ENCODE data around the gene PUM1. TPM values are rescaled to one million over a fixed set of nuclear protein-coding genes. Genes with fewer than 3 reads are reported as not detected.

The PUM1 gene
- total RNA-seq, 1 donor from 2014 or later, result 121 TPM

GRCh38 chr1:30934613-30935012 is 130.9 kb downstream of the PUM1 start:
- Mint-ChIP-seq H3K9me3 (no peaks in the 10 kb centered on the region), H3K27ac (peak overlapping the region; percentile 13), H3K36me3 (ENCODE audit: low read depth) (peaks cover 54% of the 10 kb centered on the region), H3K27me3 (ENCODE audit: low read depth) (no peaks in the 10 kb centered on the region), H3K4me1 (ENCODE audit: low read depth) (no peaks in the 10 kb centered on the region), H3K4me3 (ENCODE audit: low read depth) (no peak overlapping the region)
- intact Hi-C loops (cut with micrococcal nuclease), result no loop called here
- DNase-seq (ENCODE audit: low spot score), result no peak

GRCh38 chr1:30933874-30934252 is 131.7 kb downstream of the PUM1 start:
- H3K4me3 Mint-ChIP-seq (ENCODE audit: low read depth), result no peak overlapping the region
- DNase-seq (ENCODE audit: low spot score), result no peak
- no peaks in the 10 kb centered on the region for H3K4me1 Mint-ChIP-seq (ENCODE audit: low read depth)
- H3K9me3 Mint-ChIP-seq, result no peaks in the 10 kb centered on the region
- peaks cover 47% of the 10 kb centered on the region for H3K36me3 Mint-ChIP-seq (ENCODE audit: low read depth)
- no peak overlapping the region for H3K27ac Mint-ChIP-seq
- intact Hi-C loops (cut with micrococcal nuclease), result no loop called here
- no peaks in the 10 kb centered on the region for H3K27me3 Mint-ChIP-seq (ENCODE audit: low read depth)

- peaks cover 30% of the 10 kb centered on the region for H3K36me3 Mint-ChIP-seq (ENCODE audit: low read depth)
- no peaks in the 10 kb centered on the region for H3K4me1 Mint-ChIP-seq (ENCODE audit: low read depth)
- intact Hi-C loops (cut with micrococcal nuclease), result no loop called here
- no peak for DNase-seq (ENCODE audit: low spot score)
- peaks cover 4% of the 10 kb centered on the region for H3K27me3 Mint-ChIP-seq (ENCODE audit: low read depth)
- no peak overlapping the region for H3K4me3 Mint-ChIP-seq (ENCODE audit: low read depth)
- H3K27ac Mint-ChIP-seq, result no peak overlapping the region
- no peaks in the 10 kb centered on the region for H3K9me3 Mint-ChIP-seq
Measured at GRCh38 chr1:30930631-30931173, 134.8 kb downstream of the PUM1 start.

DNA sequence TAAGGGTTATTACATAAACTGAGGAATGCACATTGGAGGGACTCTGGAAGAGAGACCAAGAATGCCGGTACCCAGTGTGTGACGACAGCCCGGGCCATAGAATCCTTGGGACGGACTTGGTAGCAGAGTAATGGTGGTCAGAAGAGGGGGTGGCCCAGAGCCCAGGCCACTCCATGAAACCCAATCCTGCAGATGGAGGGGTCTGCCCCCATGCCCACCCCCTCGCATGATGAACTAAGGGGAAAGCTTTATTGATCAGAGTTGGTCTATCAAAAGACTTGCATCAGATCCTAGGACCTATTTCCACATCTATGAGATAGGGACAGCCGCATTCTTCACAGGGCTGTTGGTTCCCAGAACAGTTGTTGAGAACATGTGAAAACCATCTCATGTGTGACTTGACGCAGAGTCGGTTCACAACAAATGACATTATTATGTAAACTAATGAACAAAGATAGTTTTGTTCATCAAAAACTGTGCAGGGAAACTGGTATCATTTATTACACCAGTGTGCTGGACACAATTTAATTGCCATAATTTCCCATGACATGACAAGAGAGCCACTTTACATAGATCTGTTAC is 135.5 kb downstream of the PUM1 start:
- H3K27ac Mint-ChIP-seq, result no peak overlapping the region
- no peaks in the 10 kb centered on the region for H3K4me1 Mint-ChIP-seq (ENCODE audit: low read depth)
- no peaks in the 10 kb centered on the region for H3K9me3 Mint-ChIP-seq
- no peak overlapping the region for H3K4me3 Mint-ChIP-seq (ENCODE audit: low read depth)
- H3K36me3 Mint-ChIP-seq (ENCODE audit: low read depth), result peaks cover 26% of the 10 kb centered on the region
- H3K27me3 Mint-ChIP-seq (ENCODE audit: low read depth), result peaks cover 4% of the 10 kb centered on the region
- intact Hi-C loops (cut with micrococcal nuclease), result loop anchor here (5.0 kb wide), 1 partner anchor 128 kb away; no protein-coding TSS in a partner anchor
- no peak for DNase-seq (ENCODE audit: low spot score)

DNA sequence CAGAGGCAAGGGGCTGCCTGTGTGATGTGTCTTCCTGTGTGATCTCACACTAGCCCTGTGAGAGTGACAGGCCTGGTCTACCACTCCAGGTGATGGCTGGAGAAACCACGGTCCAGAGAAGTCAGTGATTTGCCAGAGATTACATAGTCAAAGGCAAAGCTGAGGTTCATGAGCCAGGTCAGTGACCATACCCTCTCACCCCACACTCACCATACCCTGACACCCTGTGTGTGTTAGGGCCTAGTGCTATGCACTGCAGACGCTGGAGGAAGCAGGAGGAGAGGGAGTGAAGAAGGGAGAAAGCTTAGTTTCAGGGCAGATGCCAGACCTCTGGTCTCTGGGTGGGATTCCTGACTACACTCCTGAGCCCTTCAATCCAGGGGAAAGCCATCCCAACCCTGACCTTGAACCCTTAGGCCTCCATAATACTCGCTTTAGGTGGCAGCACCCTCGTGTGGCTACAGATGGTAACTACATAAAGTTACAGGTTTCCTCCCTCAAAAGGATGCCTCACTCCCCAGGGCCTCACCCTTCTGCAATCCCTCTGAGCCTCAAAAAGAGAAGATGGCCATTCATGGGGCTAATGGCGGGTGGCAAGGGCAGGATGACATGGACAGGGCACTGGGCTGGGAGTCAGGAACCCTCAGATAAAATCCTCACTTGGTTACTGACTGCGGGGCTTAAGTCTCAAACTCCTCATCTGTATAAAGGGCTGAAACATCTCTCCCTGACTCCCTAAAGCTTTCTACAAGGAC is 136.2 kb downstream of the PUM1 start:
- Mint-ChIP-seq H3K27ac (no peak overlapping the region), H3K4me1 (ENCODE audit: low read depth) (no peaks in the 10 kb centered on the region), H3K27me3 (ENCODE audit: low read depth) (peaks cover 4% of the 10 kb centered on the region), H3K9me3 (no peaks in the 10 kb centered on the region), H3K4me3 (ENCODE audit: low read depth) (no peak overlapping the region), H3K36me3 (ENCODE audit: low read depth) (peaks cover 20% of the 10 kb centered on the region)
- DNase-seq (ENCODE audit: low spot score), result no peak
- intact Hi-C loops (cut with micrococcal nuclease), result loop anchor here (5.0 kb wide), 1 partner anchor 127 kb away; no protein-coding TSS in a partner anchor

- intact Hi-C loops (cut with micrococcal nuclease), result loop anchor here (5.0 kb wide), 1 partner anchor 126 kb away; no protein-coding TSS in a partner anchor
- H3K27me3 Mint-ChIP-seq (ENCODE audit: low read depth), result peaks cover 4% of the 10 kb centered on the region
- H3K4me3 Mint-ChIP-seq (ENCODE audit: low read depth), result no peak overlapping the region
- peaks cover 15% of the 10 kb centered on the region for H3K36me3 Mint-ChIP-seq (ENCODE audit: low read depth)
- H3K9me3 Mint-ChIP-seq, result no peaks in the 10 kb centered on the region
- no peak overlapping the region for H3K27ac Mint-ChIP-seq
- no peaks in the 10 kb centered on the region for H3K4me1 Mint-ChIP-seq (ENCODE audit: low read depth)
- no peak for DNase-seq (ENCODE audit: low spot score)
Measured at GRCh38 chr1:30928789-30929134, 136.8 kb downstream of the PUM1 start.

DNA sequence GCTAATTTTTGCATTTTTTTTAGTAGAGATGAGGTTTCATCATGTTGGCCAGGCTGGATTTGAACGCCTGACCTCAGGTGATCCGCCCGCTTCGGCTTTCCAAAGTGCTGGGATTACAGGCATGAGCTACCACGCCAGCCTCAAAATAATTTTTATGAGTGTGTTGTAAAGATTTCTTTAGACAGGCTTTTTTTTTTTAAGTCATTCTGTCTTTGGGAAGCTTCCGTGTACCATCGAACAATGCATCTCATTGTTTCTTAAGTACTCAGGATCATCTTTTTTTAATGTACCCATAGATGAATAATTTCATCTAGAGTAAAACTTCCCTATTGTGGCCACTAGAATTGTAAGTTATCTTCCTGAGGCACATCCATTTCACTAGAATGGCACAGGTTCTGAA is 137.3 kb downstream of the PUM1 start:
- Mint-ChIP-seq H3K27me3 (ENCODE audit: low read depth) (peaks cover 6% of the 10 kb centered on the region), H3K4me1 (ENCODE audit: low read depth) (no peaks in the 10 kb centered on the region), H3K36me3 (ENCODE audit: low read depth) (peaks cover 10% of the 10 kb centered on the region), H3K9me3 (no peaks in the 10 kb centered on the region), H3K4me3 (ENCODE audit: low read depth) (no peak overlapping the region), H3K27ac (no peak overlapping the region)
- no peak for DNase-seq (ENCODE audit: low spot score)
- intact Hi-C loops (cut with micrococcal nuclease), result loop anchor here (5.0 kb wide), 1 partner anchor 126 kb away; no protein-coding TSS in a partner anchor

GRCh38 chr1:30927448-30927847 is 138.1 kb downstream of the PUM1 start:
- intact Hi-C loops (cut with micrococcal nuclease), result loop anchor here (5.0 kb wide), 1 partner anchor 125 kb away; no protein-coding TSS in a partner anchor
- Mint-ChIP-seq H3K4me1 (ENCODE audit: low read depth) (no peaks in the 10 kb centered on the region), H3K27me3 (ENCODE audit: low read depth) (peaks cover 9% of the 10 kb centered on the region), H3K27ac (no peak overlapping the region), H3K4me3 (ENCODE audit: low read depth) (no peak overlapping the region), H3K36me3 (ENCODE audit: low read depth) (peaks cover 3% of the 10 kb centered on the region), H3K9me3 (no peaks in the 10 kb centered on the region)
- DNase-seq (ENCODE audit: low spot score), result no peak

DNA sequence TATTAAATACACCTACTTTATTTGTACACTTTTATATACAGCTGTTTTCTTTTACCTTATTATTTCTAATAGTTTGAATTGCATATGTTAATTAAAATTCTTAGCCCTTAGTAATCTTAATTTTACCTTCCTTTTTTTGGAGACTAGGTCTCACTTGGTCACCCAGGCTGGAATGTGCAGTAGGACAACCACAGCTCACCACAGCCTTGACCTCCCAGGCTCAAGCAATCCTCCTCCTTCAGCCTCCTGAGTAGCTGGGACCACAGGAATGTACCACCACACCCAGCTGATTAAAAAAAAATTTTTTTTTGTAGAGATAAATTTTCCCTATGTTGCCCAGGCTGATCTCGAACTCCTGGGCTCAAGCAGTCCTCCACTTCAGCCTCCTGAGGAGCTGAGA is 141.9 kb downstream of the PUM1 start:
- Mint-ChIP-seq H3K27ac (no peak overlapping the region), H3K9me3 (no peaks in the 10 kb centered on the region), H3K36me3 (ENCODE audit: low read depth) (no peaks in the 10 kb centered on the region), H3K4me1 (ENCODE audit: low read depth) (peaks cover 2% of the 10 kb centered on the region), H3K27me3 (ENCODE audit: low read depth) (peaks cover 14% of the 10 kb centered on the region), H3K4me3 (ENCODE audit: low read depth) (no peak overlapping the region)
- no peak for DNase-seq (ENCODE audit: low spot score)
- intact Hi-C loops (cut with micrococcal nuclease), result no loop called here

DNA sequence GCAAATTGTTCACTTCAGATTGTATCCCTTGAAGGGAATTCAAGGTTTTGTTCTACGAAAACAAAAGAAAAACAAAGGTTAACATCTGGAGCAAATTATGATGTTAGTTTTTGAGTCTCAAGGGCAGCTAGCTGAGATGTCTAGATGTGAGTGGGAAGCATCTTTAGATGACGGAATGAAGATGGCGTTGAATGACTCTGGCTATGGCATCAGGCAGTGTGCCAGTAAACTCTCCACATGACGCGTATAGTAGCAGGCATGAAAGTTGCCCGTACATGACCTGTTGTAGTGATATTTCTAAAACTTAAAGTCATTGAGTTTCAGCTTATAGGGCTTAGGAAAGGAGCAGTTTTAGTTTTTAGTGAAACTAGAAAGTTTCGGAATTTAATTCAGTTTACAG is 144.7 kb downstream of the PUM1 start:
- H3K9me3 Mint-ChIP-seq, result no peaks in the 10 kb centered on the region
- H3K27me3 Mint-ChIP-seq (ENCODE audit: low read depth), result peaks cover 11% of the 10 kb centered on the region
- intact Hi-C loops (cut with micrococcal nuclease), result no loop called here
- no peak overlapping the region for H3K27ac Mint-ChIP-seq
- no peak overlapping the region for H3K4me3 Mint-ChIP-seq (ENCODE audit: low read depth)
- DNase-seq (ENCODE audit: low spot score), result no peak
- peaks cover 4% of the 10 kb centered on the region for H3K4me1 Mint-ChIP-seq (ENCODE audit: low read depth)
- no peaks in the 10 kb centered on the region for H3K36me3 Mint-ChIP-seq (ENCODE audit: low read depth)

GRCh38 chr1:30919025-30919881 is 146.3 kb downstream of the PUM1 start:
- intact Hi-C loops (cut with micrococcal nuclease), result no loop called here
- no peak for DNase-seq (ENCODE audit: low spot score)
- H3K27ac Mint-ChIP-seq, result no peak overlapping the region
- H3K4me1 Mint-ChIP-seq (ENCODE audit: low read depth), result peaks cover 4% of the 10 kb centered on the region
- H3K4me3 Mint-ChIP-seq (ENCODE audit: low read depth), result no peak overlapping the region
- H3K9me3 Mint-ChIP-seq, result no peaks in the 10 kb centered on the region
- H3K27me3 Mint-ChIP-seq (ENCODE audit: low read depth), result peaks cover 10% of the 10 kb centered on the region
- H3K36me3 Mint-ChIP-seq (ENCODE audit: low read depth), result no peaks in the 10 kb centered on the region

DNA sequence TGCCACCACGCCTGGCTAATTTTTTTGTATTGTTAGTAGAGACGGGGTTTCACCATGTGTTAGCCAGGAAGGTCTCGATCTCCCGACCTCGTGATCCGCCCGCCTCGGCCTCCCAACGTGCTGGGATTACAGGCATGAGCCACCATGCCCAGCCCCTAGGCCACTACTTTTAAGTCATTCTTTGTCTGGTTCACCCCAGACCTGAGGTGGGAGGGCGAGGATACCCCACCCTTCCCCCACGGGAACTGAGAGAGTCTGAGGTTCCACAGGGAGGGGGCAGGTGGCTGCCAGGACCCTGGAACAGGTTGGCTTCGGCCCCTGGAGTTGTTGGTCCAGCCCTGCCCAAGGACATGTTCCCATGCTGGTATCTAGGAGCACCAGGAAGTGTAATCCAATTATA is 149.2 kb downstream of the PUM1 start:
- H3K4me1 Mint-ChIP-seq (ENCODE audit: low read depth), result peaks cover 6% of the 10 kb centered on the region
- intact Hi-C loops (cut with micrococcal nuclease), result no loop called here
- H3K27ac Mint-ChIP-seq, result no peak overlapping the region
- no peaks in the 10 kb centered on the region for H3K36me3 Mint-ChIP-seq (ENCODE audit: low read depth)
- no peaks in the 10 kb centered on the region for H3K9me3 Mint-ChIP-seq
- DNase-seq (ENCODE audit: low spot score), result no peak
- H3K4me3 Mint-ChIP-seq (ENCODE audit: low read depth), result no peak overlapping the region
- H3K27me3 Mint-ChIP-seq (ENCODE audit: low read depth), result peaks cover 4% of the 10 kb centered on the region

Data from activated T-helper 2 cell treated with anti-CD3 and anti-CD28 coated beads, Interferon-gamma antibody, Interleukin-2, Interleukin-4, amounts not matched to agents 10 μg/mL and 5 μg/mL and 100 μg/mL, durations not matched to agents 14 hours and 24 hours and 36 hours (primary cell).